GM19463 (cell line): Measurements from ENCODE around the gene MSLN.

Source experiments
- ATAC-seq: cut with Tn5 transposase; IDR thresholded peaks from one replicate; pipeline ENCODE4 v1.9.1; 2021; ENCODE audit warnings: mild to moderate bottlenecking, moderate library complexity; ENCODE audit not compliant: unreplicated experiment

The MSLN gene

GRCh38 chr16:788399-789126 lies 28.0 kb downstream of the MSLN start, which contains the start of gene CHTF18:
Gene CHTF18, plus strand, starts transcription at chr16:788620. Its CDS starts 65 bp downstream, at chr16:788685.
- ATAC-seq, result peak; percentile 82

GRCh38 chr16:789191-789850 lies 28.8 kb downstream of the MSLN start:
- no peak for ATAC-seq

- no peak for ATAC-seq
Measured at GRCh38 chr16:790086-790485, 29.6 kb downstream of the MSLN start.

DNA sequence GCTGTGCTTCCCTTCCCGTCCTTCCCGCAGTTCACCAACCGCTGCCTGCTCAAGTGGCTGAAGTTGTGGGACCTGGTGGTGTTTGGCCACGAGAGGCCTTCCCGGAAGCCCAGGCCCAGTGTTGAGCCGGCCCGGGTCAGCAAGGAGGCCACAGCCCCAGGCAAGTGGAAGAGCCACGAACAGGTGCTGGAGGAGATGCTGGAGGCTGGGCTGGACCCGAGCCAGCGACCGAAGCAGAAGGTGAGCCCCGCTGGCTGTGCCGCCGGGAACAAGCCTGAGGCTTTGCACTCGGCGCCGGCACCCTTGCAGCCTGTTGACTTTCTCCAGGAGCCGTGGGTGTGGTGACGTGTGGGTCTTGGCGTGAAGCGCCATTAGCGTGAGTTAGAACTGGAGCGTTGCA lies 30.6 kb downstream of the MSLN start:
- no peak for ATAC-seq

GRCh38 chr16:792221-792995 lies 31.9 kb downstream of the MSLN start:
- ATAC-seq, result no peak

DNA sequence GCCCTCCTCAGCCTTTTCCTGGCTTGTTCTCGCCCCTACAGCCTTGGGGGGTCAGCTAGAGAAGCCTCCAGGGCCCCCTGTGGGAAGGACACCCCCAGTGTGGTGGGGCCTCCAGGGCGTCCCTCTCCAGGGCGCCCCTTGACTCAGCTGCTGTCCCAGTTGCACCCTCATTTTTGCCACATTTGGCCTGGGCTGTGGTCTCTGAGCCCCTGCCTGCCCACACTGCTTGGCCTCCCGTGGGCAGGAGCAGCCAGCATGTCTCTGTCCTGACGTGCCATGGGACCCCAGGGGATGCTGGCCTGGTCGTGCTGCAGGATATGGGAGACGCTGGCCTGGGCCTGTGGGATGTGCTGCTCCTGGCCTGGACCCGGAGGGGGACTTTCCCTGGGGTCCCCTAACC lies 32.9 kb downstream of the MSLN start:
- ATAC-seq, result no peak

- no peak for ATAC-seq
Measured at GRCh38 chr16:794091-794822, 33.7 kb downstream of the MSLN start.

- ATAC-seq, result no peak
Measured at GRCh38 chr16:794853-795466, 34.4 kb downstream of the MSLN start.

- no peak for ATAC-seq
Measured at GRCh38 chr16:795580-796229, 35.2 kb downstream of the MSLN start.

GRCh38 chr16:796296-797119 lies 36.0 kb downstream of the MSLN start:
- ATAC-seq, result no peak

DNA sequence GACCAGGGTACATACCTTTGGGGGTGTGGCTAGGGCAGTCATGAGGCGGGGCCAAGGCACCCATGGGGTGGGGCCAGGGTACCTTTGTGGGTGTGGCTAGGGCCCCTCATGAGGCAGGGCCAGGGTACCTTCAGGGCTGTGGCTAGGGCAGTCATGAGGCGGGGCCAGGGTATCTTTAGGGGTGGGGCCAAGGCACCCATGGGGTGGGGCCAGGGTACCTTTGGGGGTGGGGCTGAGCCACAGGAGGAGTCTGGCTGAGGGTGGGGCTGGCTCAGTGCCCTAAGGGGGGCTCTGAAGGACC lies 36.5 kb downstream of the MSLN start:
- ATAC-seq, result no peak

DNA sequence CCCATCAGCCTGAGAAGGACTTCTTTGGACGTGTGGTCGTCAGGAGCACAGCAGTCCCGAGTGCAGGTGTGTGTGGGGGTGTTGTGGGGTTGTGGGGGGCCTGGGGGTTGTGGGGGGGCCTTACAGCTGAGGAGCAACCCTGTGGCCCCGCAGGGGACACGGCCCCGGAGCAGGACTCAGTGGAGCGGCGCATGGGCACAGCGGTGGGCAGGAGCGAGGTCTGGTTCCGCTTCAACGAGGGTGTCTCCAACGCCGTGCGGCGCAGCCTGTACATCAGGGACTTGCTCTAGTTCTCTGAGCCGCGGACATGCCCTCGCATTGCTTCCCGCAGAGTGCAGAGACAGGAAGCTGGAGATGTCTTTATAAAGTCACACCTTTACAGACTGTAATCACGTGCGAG lies 37.2 kb downstream of the MSLN start:
- no peak for ATAC-seq

GRCh38 chr16:798666-799065 lies 38.1 kb downstream of the MSLN start:
- ATAC-seq, result no peak

DNA sequence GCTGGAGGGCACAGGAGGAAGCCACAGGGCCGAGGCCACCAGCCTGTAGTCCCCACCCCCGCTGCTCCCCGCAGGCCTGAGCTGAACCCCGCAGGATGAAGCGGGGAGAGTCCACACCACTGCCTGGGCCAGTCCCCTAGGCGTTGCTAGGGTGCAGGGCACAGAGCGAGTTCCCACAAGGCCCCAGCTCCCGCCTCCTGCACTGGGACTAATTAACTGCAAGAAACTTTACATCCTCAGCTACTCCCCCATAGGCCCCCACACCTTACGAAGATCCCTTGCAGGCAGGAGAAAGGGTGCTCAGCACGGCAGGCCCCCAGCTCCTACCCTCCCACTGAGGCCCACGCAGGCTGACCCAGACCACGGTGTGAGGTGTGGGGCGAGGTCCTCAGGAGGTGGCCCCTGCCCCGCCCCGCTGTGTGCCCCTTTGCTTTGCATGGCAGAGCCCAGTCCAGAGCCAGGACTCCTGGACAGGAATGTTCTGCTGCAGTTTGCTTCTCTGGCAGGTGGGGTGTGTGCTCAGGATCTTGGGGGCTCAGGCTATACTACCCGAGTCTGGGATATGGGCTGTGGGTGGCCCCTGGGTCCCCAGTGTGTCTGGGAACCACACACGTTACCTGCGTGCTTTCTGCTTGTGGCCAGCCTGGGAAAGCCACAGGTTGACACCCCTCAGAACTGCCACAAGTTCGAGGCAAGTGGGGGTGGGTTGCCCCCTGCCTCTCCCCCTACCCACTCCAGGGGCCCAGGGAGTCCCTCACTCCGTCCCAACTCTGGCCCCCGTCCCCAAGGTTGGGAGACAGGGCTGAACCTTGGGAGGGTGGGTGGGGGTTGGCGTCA lies 38.8 kb downstream of the MSLN start:
- ATAC-seq, result no peak

GRCh38 chr16:799948-800833 lies 39.7 kb downstream of the MSLN start, which contains the start of gene GNG13:
Gene GNG13, minus strand, starts transcription at chr16:800734. Its CDS starts 1,657 bp downstream, at chr16:799077.
- no peak for ATAC-seq

DNA sequence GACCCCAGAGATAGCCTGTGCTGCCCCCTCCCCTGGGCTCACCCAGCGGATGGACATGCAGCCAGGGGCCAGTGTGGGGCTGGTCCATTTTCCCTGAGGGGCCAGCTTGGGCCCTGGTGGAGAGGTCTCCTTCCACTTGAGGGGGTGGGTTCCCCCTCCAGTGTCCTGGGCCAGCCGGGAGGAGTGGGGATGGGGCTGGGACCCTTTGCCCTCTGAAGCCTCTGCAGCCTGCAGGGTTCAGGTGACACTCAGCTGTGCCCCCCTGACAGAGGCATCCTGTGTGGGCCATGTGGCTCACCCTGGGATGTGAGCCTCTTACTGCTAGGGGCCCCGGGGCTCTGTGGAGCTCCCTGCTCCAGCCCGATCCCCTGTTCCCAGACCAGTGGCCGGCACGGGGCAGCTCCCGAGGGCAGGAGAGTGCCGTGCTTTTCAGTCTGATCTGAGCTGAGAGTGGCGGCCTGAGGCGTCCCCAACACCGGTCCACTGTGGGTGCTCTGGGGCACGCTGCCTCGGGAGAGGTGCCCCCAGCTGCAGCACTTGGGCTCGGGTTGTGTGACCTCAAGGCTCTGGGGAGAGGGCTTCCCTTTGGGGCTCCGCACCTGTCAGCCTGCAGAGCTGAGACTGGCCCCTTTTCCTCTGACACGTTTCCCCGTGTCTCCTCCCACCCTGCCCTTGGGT lies 40.4 kb downstream of the MSLN start:
- ATAC-seq, result no peak
